GM19397 (cell line): Measurements from ENCODE around the gene KRTAP22-1.

Experiments
- ATAC-seq: cut with Tn5 transposase; IDR thresholded peaks from one replicate; pipeline ENCODE4 v1.9.1; 2021; ENCODE audit warnings: mild to moderate bottlenecking, moderate library complexity; ENCODE audit not compliant: unreplicated experiment

KRTAP22-1 gene

GRCh38 chr21:30623362-30623761, 22.5 kb downstream of the KRTAP22-1 start:
- no peak for ATAC-seq

GRCh38 chr21:30625449-30626165, 24.7 kb downstream of the KRTAP22-1 start:
- no peak for ATAC-seq

- ATAC-seq = no peak
Measured at GRCh38 chr21:30628109-30628508, 27.2 kb downstream of the KRTAP22-1 start.

GRCh38 chr21:30629200-30629599, 28.3 kb downstream of the KRTAP22-1 start:
- ATAC-seq = no peak

GRCh38 chr21:30634906-30635305, 34.0 kb downstream of the KRTAP22-1 start, which contains the start of gene KRTAP20-2:
TSS of gene KRTAP20-2 (plus strand) at chr21:30635206. CDS start at chr21:30635264, 58 bp downstream.
- no peak for ATAC-seq

- no peak for ATAC-seq
Measured at GRCh38 chr21:30638686-30639085, 37.8 kb downstream of the KRTAP22-1 start.

- ATAC-seq = no peak
Measured at GRCh38 chr21:30642564-30642963, 41.7 kb downstream of the KRTAP22-1 start, which contains the start of gene KRTAP20-3. TSS of gene KRTAP20-3 (plus strand) at chr21:30642864.

- no peak for ATAC-seq
Measured at GRCh38 chr21:30646904-30647414, 46.1 kb downstream of the KRTAP22-1 start.
